ENCODE results near the gene U2SURP. TPM values are rescaled to one million over a fixed set of nuclear protein-coding genes. Genes with fewer than 3 reads are reported as not detected.

The U2SURP gene
- total RNA-seq, 2 donors from 2014 or later: 26.3 to 33.7 TPM

DNA sequence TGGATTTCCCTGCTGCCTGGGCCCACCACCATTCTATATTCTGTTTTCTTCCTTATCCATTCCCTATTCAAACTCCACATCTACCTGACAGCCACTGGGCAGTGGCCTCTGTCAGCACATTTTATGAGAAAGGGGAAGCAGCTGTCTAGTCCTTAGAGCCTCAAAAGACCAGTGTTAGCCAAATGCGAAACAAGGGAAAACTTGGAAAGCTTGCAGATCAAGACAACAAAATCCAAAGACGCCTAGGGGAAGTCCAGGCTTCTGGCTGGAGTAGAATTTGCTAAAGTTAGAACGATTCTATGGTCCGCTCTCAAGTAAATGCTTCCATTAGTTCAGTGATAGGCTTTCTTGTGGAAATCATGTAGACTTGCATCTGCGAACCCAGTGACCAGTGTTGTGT, 78.8 kb downstream of the U2SURP start:
- TF ChIP-seq, protein P1, sequence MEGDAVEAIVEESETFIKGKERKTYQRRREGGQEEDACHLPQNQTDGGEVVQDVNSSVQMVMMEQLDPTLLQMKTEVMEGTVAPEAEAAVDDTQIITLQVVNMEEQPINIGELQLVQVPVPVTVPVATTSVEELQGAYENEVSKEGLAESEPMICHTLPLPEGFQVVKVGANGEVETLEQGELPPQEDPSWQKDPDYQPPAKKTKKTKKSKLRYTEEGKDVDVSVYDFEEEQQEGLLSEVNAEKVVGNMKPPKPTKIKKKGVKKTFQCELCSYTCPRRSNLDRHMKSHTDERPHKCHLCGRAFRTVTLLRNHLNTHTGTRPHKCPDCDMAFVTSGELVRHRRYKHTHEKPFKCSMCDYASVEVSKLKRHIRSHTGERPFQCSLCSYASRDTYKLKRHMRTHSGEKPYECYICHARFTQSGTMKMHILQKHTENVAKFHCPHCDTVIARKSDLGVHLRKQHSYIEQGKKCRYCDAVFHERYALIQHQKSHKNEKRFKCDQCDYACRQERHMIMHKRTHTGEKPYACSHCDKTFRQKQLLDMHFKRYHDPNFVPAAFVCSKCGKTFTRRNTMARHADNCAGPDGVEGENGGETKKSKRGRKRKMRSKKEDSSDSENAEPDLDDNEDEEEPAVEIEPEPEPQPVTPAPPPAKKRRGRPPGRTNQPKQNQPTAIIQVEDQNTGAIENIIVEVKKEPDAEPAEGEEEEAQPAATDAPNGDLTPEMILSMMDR (IDR thresholded peaks at IDR 0.05): no peak
- no peak for DNase-seq (ENCODE audit: low spot score)
- no peak overlapping the region for H3K27ac ChIP-seq
- H3K36me3 ChIP-seq: no peaks in the 10 kb centered on the region
- no peaks in the 10 kb centered on the region for H3K27me3 ChIP-seq
- H3K4me3 ChIP-seq: no peak overlapping the region
- no peaks in the 10 kb centered on the region for H3K9me3 ChIP-seq
- no peaks in the 10 kb centered on the region for H3K4me1 ChIP-seq

DNA sequence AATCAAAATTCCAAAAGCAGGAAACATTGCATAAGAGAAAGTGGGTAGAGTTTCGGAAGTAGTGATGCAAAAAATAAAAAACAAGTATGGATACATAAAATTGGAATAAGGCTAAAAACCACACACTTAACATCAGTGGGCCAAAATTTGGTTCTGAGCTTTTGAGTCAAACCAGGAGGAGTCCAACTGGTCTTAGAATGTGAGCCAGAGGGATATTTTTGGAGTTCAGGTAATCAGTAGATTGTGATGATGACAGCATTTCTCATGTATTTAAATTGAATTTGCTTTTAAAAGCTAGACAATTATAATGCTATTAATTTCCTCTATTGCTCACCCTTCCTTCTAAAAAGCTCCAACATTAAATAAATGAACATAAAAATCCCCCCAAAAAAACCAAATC, 80.0 kb downstream of the U2SURP start:
- Histone ChIP-seq H3K4me3 (no peak overlapping the region), H3K27me3 (no peaks in the 10 kb centered on the region), H3K27ac (no peak overlapping the region), H3K9me3 (no peaks in the 10 kb centered on the region), H3K36me3 (no peaks in the 10 kb centered on the region), H3K4me1 (no peaks in the 10 kb centered on the region)
- TF ChIP-seq, protein P1 (IDR thresholded peaks at IDR 0.05): no peak
- no peak for DNase-seq (ENCODE audit: low spot score)

DNA sequence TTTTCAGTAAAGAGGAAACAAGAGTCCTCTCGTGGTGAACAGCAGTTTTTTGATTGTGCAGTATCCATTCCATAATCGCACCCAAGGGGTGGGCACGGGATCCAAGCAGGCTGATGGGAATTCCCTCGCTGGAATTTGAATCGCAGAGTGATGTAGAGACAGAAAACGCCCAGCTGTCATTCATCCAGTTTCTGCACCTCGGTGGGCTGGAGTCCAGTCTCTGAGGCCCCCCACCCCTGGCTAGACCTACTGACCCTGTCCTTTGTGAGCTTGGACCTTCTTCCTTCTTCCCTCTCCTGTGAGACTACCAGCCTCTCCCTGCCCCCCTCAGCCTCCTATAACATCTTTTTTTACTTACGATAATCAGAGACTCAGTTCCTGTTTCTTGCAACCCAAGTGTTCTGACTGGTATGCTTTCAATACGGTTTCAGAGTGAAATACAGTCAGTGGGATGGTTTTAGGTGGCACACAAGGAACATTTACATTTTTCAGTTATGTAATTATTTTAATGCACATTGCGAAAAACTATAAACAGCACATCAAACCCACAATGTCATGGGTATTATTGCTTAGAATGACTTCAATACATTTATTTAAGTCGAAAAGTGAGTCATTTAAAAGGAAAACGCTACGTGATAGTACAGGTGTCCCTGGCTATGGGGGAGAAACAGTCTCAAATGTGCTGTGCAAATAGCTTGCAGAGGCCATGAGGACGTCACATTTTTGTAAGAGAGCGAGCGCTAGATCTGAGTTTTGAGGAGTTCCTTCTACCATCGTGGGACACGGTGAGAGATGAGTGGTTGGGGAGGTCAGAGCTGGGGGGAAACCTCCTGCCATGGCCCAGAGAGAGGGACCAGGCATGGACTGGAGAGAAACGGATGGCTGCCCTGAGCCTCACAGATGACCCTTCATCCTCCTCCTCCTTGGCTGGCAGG, 80.7 kb downstream of the U2SURP start:
- H3K36me3 ChIP-seq: no peaks in the 10 kb centered on the region
- H3K4me1 ChIP-seq: no peaks in the 10 kb centered on the region
- H3K27ac ChIP-seq: no peak overlapping the region
- no peaks in the 10 kb centered on the region for H3K27me3 ChIP-seq
- H3K9me3 ChIP-seq: no peaks in the 10 kb centered on the region
- DNase-seq (ENCODE audit: low spot score): no peak
- no peak overlapping the region for H3K4me3 ChIP-seq
- TF ChIP-seq, protein P1 (IDR thresholded peaks at IDR 0.05): no peak

DNA sequence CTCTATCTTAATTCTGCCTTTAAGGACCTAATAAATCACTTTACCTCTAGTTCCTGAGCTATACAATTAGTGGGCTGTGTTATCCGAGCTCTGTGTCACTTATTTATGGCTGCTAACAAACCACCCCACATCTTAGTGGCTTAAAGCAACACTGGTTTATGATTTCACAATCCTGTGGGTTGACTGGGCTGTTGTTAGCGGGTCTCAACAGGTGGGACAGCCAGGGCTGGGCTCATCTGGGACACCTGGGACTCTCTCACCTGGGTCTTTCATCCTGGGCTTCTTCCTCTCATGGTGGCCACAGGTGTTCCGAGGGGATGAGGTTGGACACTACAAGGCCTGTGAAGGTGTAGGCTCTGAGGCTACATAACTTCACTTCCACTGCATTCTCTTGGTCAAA, 82.4 kb downstream of the U2SURP start:
- DNase-seq (ENCODE audit: low spot score): no peak
- no peaks in the 10 kb centered on the region for H3K27me3 ChIP-seq
- H3K4me1 ChIP-seq: no peaks in the 10 kb centered on the region
- TF ChIP-seq, protein P1 (IDR thresholded peaks at IDR 0.05): no peak
- no peak overlapping the region for H3K4me3 ChIP-seq
- H3K9me3 ChIP-seq: no peaks in the 10 kb centered on the region
- no peaks in the 10 kb centered on the region for H3K36me3 ChIP-seq
- no peak overlapping the region for H3K27ac ChIP-seq

- TF ChIP-seq, protein P1 (IDR thresholded peaks at IDR 0.05): no peak
- H3K36me3 ChIP-seq: no peaks in the 10 kb centered on the region
Observed at GRCh38 chr3:143084856-143085731, 83.7 kb downstream of the U2SURP start.

More at GRCh38 chr3:143084856-143085731, 83.7 kb downstream of the U2SURP start:
- no peak overlapping the region for H3K4me3 ChIP-seq
- H3K4me1 ChIP-seq: no peaks in the 10 kb centered on the region
- H3K9me3 ChIP-seq: no peaks in the 10 kb centered on the region
- no peak for DNase-seq (ENCODE audit: low spot score)
- no peaks in the 10 kb centered on the region for H3K27me3 ChIP-seq
- H3K27ac ChIP-seq: no peak overlapping the region
